Vagina (tissue), 2 donors: ENCODE results near the gene C1QTNF2.

Experiments used
- CTCF ChIP-seq, 3 experiments: fragments of 450-650 bp in 2 of 3; fragments of 200-600 bp in 1 of 3; sonication (generic) in 1 of 3; IDR thresholded peaks; one replicate each; pipeline ENCODE4 v1.5.1; 2017 to 2019; ENCODE audit warnings: antibody characterized with exemption in 3 of 3, mild to moderate bottlenecking in 2 of 3, moderate library complexity in 2 of 3
- POLR2A ChIP-seq, 2 donors: fragments of 450-650 bp; IDR thresholded peaks; one replicate each; pipeline ENCODE4 v1.6.1; 2017; ENCODE audit warnings: antibody characterized with exemption in 2 of 2, mild to moderate bottlenecking in 2 of 2, moderate library complexity in 2 of 2

- no peak for TF ChIP-seq CTCF (IDR thresholded peaks at IDR 0.05)
- TF ChIP-seq POLR2A (IDR thresholded peaks at IDR 0.05), result no peak
Observed at GRCh38 chr5:160311491-160312133, 58.8 kb downstream of the C1QTNF2 start.
